Fibroblast of upper back skin (primary cell): ENCODE measurements around the gene DBP.
"Not testable (repeated sequence)": the region's sequence is repeated elsewhere in the genome, so short reads cannot be mapped to it uniquely, and the experiment has no call there.

Experiments used
- DNase-seq: peaks from one replicate; pipeline ENCODE4 v3.0.0-alpha.2; 2013

DBP gene

DNA sequence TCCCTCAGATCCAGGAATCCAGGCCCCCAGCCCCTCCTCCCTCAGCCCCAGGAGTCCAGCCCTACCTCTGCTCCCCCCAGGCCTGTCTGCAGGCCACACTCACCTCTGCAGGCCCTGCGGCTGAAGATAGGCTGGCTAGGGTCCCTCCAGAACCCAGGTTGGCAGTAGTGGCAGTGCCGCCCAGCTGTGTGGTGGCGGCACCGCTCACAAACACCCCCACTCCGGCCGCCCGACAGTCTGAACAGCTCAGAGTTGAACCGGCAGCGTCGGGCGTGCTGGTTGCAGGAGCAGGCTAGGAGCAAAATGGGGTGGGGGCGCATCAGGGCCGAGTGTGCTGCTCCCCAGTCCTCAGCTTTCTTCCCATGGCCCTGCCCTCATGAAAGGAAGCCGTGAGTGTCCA is 27.3 kb upstream of the DBP start:
- DNase-seq = no peak

DNA sequence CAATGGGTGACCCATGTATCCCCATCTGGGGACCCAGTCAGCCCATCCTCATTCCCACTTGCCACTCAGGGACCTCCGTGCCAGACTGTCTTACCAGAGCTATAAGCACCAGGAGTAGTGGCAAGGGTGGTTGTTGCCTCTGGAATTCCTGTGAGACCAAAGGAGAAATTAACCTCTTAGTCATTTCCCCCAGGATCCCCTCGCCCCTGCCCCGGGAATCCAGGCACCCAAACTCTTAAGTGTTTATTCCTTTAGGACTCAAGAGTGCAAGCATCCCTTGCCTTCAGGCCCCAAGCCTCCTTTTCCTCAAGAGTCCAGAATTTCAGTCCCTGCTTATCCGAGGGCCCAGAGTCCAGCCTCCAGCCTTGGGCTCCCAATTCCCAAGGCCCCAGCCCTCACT is 26.5 kb upstream of the DBP start:
- no peak for DNase-seq

DNA sequence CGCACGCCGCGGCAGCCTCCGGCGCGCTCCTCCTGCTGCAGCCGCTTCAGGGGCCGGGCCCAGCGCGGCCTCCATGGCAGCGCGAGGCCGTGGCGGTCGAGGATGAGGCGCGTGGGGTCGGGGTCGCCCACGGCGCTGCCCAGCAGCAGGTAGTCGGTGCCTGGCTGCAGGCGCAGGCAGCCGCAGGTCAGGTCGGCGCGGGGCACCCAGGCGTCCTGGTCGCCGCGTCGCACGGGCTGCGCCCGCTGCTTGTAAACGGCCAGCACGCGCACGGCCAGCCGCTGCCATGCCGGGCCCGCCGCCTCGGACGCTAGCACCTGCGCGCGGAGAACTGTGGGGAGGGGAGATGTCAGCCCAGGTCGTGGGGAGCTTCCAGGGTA is 24.5 kb upstream of the DBP start:
- DNase-seq = no peak

DNA sequence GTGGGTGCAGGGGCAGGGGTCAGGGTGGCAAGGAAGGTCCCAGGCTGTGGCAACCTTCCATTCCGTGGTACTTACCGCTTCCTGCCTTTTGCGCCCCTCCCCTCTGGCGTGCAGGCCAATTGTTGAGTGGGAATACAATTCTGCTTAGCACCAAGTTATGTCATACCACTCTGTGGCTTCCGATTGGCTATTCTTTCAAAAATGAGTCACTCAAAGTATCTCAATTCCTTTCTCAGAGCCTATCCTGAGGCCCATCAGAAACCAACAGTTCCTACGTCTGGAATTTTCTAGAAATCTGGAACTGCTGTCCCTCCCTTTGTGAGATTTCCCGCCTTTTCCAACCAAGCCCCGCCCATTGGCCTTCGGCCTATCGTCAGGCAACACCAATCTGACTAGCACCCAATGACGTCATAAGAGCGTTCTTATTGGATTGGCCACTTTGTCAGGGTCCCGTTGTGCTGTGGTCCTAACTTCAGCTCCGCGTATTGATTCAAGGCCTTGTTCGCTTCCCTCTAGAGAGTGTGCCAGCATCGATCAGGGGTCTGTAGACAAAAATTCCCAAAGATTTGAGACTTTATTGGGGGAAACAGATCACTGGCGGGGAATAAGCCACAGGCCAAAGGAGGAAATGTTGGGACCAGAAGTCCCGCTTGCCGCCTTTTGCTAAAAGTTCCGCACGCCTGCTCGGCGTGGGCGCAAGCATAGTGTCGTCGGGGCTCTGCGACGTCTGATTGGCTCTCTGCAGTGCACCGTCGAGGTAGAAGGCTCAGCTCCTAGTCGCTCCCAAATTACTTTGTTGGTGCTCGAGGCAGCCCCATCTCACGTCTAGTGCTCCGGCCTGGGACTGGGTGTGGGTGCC is 23.9 kb upstream of the DBP start:
- DNase-seq = peak; percentile 86

DNA sequence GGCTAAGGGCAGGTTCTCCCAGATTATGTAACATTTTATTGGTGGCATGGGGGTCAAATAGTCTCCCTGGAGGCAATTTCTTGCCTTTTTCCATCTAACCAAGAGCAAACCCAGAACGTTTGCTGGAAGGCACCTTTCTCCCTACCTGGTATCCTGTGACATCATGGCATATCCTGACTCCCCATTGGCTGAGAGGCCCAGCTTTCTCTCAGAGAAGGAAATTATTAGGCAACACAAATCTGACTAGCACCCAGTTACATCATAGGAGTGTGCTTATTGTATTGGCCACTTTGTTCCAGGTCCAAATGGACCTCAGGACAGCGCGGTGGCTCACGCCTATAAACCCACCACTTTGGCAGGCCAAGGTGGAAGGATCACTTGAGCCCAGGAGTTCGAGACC is 22.6 kb upstream of the DBP start:
- no peak for DNase-seq

DNA sequence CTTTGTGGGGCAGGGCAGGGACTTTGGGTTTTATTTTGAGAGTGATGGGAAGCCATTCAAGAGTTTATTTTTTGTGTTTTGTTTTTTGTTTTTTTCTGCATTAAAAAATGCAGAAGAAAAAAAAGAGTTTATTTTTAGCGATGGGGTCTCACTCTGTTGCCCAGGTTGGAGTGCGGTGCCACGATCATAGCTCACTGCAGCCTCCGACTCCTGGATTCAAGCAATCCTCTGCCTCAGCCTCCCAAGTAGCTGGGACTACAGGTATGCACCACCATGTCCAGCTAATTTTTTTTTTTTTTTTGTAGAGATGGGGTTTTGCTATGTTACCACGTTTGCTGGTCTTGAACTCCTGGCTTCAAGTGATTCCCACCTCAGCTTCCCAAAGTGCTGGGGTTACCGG is 21.3 kb upstream of the DBP start:
- DNase-seq = no peak

DNA sequence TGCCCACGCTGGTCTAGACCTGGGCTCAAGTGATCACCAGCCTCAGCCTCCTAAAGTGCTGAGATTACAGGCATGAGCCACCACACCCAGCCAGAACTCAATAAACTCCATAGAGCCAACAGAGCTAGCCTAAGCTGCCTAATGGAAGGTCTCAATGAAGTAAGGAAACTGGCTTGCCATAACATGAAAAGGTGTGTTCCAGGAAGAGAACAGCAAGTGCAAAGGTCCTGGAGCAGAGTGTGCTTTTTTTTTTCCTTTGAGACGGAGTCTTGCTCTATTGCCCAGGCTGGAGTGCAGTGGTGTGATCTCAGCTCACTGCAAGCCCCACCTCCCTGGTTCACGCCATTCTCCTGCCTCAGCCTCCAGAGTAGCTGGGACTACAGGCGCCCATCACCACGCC is 20.6 kb upstream of the DBP start:
- DNase-seq = not testable (repeated sequence)

DNA sequence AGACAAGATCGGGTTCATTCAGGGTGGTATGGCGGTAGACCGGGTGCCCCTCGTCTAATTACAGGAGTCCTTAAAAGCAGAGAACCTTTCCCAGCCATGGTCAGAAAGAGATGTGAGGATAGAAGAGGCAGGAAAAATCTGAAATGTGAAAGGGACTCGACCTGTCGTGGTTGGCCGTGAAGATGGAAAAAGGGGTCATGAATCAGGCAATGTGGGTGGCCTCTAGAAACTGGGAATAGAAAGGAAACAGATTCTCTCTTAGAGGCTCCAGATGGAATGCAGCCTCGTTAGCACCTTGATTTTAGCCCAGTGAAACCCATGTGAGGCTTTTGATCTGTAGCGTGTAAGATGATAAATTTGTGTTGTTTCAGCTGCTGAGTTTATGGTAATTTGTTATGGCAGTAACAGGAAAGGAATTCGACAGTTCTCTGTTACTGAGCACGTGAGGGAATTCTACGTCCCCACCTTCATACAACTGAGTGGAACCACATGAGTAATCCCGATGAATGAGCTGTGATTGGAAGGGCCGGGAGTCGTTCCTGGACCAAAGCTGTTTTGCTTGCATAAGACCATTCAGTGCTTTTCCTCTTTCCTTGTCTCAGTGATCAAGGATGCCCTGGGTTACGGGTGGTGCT is 19.8 kb upstream of the DBP start:
- DNase-seq = peak; percentile 82

DNA sequence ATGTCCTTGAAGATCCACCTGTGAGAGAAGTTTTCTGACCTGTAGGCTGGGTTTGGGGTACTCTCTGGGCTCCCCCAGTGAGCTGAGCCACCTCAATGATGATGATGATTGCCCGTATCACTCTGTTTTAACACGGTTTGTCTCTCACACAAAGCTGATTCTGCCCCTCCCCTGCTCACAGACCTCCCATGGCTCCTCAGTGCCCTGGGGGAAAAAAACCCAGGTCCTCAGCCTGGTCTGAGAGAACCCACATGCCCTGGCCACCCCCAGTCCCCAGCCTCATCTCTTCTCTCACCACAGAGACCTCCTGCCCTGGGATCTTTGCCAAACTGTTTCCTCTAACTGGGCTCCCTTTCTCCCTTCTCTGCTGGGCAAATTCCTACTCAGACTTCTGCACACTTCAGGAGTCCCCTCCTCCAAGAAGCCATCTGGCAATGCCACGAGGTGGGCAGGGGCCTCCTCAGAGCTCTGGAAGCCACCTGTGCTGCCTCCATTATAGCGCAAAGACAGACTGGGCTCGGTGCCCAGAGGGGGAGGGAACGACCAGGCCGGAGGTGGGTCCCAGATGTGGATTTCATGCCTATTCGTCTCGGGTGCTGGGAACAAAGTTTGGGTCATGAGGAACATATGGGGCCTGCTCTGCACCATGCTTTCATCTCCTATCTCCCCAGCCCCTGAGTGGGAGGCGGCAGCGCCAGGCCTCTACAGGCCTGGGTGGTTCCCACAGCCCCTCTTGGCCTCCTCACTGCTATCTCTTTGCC is 17.3 kb upstream of the DBP start:
- DNase-seq = no peak

DNA sequence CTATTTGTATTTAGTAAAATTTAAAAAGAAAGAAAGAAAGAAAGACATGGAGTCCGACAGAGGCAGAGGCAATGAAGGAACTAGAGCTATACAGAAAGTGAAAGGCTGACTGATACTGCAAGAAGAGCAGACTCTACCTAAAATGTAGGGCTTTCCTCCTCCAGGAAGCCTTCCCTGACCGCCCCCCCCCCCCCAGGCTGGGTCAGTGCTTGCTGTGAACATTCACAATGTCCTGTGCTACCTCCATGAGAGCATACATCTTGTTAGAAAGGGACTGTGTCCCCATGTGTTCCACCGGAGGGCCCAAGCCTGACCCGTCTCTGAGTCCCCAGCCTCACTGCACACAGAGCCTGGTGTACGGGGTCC is 14.5 kb upstream of the DBP start:
- DNase-seq = no peak

DNA sequence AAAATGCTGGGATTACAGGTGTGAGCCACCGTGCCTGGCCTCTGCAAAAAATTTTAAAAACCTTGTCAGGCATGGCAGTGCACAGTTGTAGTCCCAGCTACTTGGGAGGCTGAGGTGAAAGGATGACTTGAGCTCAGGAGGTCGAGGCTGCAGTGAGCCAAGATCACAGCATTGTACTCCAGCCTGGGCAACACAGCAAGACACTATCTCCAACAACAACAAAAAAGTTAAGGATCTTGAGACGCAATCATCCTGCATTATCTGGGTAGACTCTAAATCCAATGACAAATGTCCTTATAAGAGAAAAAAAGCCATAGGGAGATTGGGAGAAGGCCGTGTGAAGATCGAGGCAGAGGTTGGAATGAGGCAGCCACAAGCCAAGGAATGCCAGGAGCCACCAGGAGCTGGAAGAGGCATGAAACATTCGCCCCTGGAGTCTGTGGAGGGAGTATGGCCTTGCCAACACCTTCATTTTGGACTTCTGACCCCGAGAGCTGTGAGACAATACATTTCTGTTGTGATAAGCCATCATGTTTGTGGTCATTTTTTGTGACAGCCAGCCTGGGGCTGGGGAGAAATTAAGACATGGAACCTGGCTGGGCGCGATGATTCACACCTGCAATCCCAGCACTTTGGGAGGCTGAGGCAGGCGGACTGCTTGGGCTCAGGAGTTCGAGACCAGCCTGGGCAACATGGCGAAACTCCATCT is 13.9 kb upstream of the DBP start:
- DNase-seq = no peak

DNA sequence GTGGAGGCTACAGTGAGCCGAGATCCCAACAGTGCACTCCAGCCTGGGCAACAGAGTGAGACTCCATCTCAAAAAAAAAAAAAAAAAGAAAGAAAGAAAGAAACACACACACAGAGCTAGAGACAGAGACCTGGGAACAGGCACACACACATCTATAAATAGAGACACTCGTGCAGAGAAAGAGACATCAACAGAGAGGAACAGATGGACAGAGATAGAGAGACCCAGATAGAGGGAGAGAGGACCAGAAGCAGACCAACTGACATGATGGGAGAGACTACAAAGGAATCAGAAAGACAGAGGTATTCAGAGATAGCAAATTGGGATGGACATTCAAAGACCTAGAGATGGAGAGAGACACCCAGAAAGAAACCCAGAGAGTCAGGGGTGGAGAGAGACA is 11.0 kb upstream of the DBP start:
- DNase-seq = no peak

DNA sequence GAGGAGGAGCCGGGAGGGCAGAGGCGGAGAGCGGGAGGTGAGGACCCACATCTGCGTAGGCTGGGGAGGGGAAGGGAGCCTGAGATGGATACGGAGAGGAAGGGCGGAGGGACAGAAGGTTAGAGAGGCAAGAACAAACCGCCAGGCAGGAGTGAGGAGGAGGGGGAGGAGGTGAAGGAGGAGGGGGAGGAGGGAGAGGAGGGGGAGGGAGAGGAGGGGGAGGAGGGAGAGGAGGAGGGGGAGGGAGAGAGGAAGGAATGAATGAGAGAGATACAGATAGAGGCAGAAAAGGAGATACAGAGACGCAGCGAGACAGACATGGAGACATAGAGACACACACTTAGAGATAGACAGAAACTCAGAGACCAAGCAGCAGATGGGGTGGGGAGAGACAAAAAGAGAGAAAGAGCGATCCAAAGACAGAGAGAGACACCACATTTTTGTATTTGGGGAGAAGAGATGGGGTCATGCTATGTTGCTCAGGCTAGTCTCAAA is 9.6 kb upstream of the DBP start:
- no peak for DNase-seq

DNA sequence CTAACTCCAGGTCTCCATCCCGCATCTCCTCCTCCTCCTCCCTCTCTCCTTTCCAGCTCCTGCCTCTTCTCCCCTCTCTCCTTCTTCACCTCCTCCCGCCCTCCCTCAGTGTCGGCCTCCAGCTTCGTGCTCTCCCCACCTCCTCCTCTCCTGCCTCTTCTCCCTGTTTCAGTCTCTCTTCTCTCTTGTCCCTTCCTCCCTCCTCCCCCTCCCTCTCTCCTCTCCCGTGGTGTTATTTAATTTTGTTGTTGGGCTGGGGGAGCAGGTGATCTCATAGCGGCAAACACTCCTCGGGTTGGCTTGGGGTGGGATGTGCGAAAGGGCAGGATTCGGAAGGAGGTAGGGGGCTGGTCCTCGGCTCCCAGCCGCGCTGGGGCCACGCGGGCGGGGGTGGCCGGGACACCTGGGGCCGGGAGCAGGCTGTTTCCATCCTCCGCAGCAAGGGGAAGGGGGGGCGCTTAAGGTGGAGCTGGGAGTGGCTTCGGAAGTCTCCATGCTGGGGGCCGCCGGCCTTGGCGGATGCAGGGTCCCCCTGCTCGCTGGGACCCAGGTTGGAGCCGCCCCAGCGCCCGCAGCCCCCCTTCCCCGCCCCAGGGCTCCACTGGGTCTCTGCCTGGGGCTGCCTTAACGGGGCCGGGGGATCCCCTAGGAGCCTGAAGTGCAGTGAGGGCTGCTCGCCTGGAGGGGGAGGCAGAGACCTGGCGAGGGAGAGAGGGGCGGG is 9.0 kb upstream of the DBP start, which contains the start of gene CA11:
CA11 (minus strand) TSS at position 187 of the 721 bp plus-strand sequence. CDS start 555 bp downstream, outside the sequence.
- DNase-seq = peak; percentile 76

DNA sequence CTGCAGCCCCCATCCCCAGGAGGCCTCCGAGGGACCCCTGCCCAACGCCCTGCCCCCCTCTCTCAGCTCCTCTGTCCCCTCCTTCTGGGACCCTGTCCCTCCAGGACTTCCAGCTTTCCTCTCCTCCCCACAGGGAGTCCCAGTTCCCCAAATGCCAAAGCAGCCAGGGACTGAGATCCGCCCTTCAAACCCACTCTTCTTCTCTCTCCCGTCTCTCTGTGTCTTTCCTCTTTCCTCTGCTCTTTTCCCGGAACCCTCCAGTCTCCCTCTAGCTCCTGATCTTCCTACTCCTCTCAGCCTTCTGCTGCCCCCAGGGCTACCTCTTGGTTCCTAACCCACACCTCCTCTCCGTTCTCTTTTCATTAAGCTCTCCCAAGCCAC is 8.4 kb upstream of the DBP start:
- no peak for DNase-seq

DNA sequence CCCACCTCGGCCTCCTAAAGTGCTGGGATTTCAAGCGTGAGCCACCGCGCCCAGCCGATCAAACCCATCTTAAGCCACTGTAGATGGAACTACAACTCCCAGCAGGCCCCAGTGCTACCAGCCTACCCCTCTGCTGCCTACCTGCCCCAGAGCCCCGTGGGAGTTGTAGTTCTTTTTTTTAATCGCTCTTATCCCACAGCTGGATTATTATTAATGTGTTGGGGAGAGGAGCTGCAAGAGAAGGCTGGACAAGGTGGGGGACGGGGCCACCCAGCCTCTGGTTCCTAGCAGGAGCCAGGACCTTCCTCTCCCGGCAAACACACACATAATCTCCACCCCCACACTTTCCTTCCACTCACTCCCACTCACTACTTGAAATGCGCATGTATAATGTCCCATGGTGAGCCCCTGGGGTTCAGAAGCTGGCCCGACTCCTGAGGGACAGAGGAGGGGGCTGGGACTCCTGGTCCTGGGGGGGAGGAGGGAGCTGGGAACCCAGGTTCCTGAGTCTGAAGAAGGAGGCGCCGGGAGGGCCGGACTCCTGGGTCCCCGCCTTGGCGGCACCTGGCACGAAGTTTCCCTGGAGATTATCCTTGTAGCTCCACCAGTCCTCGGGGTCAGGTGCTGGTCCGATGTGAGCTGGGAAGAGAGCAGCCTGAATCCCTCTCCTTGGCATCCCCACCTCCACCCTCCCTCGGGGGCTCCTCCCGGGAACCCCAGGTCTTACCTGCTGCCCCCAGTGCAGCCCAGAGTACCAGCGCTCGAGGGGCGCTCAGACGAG is 7.8 kb upstream of the DBP start:
- peak; percentile 66 for DNase-seq

DNA sequence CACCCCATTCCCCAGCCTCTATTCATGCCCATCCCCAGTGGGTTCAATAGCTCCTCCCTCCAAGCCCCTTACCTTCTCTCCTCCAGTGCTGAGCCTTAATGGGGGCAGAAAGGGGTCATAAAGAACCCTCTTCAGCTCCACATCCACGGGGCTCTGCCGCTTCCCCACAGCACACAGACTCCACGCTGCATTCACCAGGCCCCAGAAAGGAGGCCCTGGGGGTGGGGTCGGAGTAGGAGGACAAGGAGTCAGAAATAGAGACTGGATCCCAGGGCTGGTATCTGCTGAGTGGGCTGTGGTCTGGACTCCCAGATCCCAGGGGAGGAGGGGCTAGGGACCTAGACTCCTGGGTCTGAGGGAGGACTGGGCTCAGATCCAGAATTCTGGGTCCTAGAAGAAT is 7.2 kb upstream of the DBP start:
- no peak for DNase-seq

DNA sequence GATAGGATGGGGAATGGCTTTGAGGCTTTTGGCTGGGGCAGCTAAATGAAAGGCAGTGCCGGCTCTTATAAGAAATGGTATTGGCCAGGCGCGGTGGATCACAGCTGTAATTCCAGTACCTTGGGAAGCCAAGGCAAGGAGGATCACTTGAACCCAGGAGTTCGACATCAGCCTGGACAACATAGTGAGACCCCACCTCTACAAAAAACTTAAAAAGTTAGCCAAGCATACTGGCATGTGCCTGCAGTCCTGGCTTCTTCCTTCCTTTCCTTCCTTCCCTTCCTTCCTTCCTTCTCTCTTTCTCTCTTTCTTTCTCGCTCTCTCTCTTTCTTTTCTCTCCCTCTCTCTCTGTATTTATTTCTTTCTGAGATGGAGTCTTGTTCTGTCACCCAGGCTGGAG is 5.7 kb upstream of the DBP start:
- no peak for DNase-seq

DNA sequence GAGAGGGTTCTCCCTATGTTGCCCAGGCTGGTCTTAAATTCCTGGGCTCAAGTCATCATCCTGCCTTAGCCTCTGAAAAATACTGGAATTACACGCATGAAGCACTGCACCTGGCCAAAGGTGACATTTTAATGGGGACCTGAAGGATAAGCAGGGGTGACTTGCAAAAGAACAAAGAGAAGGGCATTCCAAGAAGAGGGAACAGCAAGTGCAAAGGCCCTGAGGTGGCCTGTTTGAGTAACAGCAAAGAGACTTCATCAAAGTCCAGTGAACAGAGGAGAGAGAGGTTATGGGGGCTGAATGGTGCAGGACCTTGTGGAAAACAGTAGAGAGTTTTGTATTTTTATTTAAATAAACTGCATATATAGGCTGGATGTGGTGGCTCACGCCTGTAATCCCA is 4.7 kb upstream of the DBP start:
- no peak for DNase-seq

DNA sequence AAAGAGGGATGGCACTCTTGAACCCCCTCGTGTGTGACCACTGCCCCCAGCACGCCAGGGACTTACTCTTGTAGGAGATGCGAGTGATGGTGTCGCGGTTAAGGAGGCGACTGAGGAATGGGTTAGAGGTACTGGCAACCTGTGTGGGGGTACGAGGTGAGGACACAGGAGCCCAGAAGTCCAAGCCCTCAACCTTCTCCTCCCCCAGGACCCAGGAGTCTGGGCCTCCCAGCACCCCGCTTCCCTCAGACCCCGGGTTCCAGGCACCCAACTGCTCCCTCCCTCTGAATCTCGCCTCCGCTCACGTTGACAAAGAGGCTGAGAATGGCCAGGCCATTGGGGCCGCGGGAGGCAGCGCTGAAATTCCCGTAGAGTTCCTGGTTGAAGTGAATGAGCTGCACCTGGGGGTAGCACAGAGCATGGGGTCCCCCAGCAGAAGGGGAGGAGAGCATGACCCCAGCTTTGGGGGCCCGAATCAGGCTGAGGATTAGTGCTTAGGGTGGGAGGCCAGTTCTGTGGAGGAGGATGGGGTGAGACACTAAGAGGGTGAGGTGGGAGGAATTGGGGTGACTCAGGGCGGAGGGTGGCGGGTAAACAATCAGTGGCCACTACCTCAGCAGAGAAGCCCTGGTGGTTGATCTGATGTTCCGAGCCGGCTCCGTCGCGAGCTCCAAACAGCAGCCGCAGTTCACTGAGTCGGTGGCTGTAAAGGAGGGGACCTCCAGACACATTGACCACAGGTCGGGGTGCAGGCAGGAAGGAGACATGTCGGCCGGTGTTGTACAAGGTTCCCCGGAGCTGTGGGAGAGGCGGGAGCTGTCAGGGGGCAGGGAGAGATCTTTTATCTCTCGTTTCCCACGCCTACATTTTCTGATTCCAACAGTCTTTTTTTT is 2.5 kb upstream of the DBP start:
- no peak for DNase-seq
